Activated T-helper 1 cell treated with anti-CD3 and anti-CD28 coated beads, Interleukin-12 subunit alpha, Interleukin-12 subunit beta, Interleukin-2, Interleukin-4 antibody, amounts not matched to agents 30 ng/mL and 10 ng/mL and 1 ng/mL, durations not matched to agents 14 hours and 24 hours and 36 hours (primary cell): ENCODE results near the gene LTB4R2. TPM values are rescaled to one million over a fixed set of nuclear protein-coding genes. Genes with fewer than 3 reads are reported as not detected.

Source experiments
- DNase-seq: peaks from one replicate; pipeline ENCODE4 v3.0.0; 2021; ENCODE audit warnings: low spot score
- H3K27ac Mint-ChIP-seq: one replicate; pipeline ENCODE4 v1.8.0; 2021; ENCODE audit warnings: mild to moderate bottlenecking, mixed read lengths
- H3K27me3 Mint-ChIP-seq: one replicate; pipeline ENCODE4 v1.8.0; 2022; ENCODE audit warnings: mild to moderate bottlenecking, moderate library complexity, mixed read lengths; ENCODE audit not compliant: insufficient read depth
- H3K36me3 Mint-ChIP-seq: one replicate; pipeline ENCODE4 v1.8.0; 2021; ENCODE audit warnings: low read depth, mixed read lengths
- H3K4me1 Mint-ChIP-seq: one replicate; pipeline ENCODE4 v1.8.0; 2021; ENCODE audit warnings: low read depth, mixed read lengths
- H3K4me3 Mint-ChIP-seq: one replicate; pipeline ENCODE4 v1.8.0; 2021; ENCODE audit warnings: mild to moderate bottlenecking, moderate library complexity, mixed read lengths
- H3K9me3 Mint-ChIP-seq: one replicate; pipeline ENCODE4 v1.8.0; 2021; ENCODE audit warnings: mixed read lengths
- intact Hi-C: fragments of 100-400 bp; cut with micrococcal nuclease; formaldehyde crosslinking; loops from one replicate; pipeline ENCODE4 v1.15.1; 2024
- total RNA-seq: library from RNA; stranded (reverse); gene quantifications from 2 replicates; pipeline ENCODE4 v1.2.3, GENCODE V29; 2022

LTB4R2 gene
- total RNA-seq, 1 donor from 2014 or later, result 8.9 TPM

DNA sequence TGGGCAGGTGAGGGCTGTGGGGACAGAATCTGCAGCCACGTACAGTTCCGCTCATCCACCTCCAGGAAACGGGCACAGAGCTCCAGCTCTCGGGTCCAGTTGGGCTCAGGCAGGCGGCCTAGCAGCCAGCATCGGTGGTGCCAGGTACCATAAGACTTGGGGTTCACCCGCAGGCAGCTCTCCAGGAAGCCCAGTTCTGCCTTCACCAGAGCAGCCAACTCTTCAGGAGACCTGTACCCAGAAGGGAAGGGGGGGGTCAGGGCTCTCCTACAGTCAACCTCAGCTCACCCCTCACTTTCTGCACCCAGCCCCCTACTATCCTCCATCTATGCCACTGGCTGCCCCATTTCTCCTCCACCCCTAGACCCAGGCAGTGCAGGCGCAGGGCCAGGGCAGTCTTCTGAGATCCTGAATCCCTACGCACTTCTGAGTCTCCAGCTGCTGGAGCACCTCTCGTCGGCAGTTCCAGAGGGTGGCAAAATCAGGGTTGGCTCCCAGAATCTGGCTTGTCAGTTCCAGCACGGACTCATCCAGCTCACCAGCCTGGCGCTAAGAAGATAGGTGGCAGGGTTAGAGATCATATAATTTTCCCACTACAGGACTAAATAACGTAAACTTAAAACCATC is 39.9 kb upstream of the LTB4R2 start:
- Mint-ChIP-seq H3K36me3 (peaks cover 14% of the 10 kb centered on the region), H3K9me3 (no peaks in the 10 kb centered on the region), H3K27me3 (no peaks in the 10 kb centered on the region), H3K27ac (no peak overlapping the region), H3K4me3 (peak overlapping the region; percentile 93), H3K4me1 (peaks cover 49% of the 10 kb centered on the region)
- DNase-seq, result no peak
- intact Hi-C loops, result no loop called here

DNA sequence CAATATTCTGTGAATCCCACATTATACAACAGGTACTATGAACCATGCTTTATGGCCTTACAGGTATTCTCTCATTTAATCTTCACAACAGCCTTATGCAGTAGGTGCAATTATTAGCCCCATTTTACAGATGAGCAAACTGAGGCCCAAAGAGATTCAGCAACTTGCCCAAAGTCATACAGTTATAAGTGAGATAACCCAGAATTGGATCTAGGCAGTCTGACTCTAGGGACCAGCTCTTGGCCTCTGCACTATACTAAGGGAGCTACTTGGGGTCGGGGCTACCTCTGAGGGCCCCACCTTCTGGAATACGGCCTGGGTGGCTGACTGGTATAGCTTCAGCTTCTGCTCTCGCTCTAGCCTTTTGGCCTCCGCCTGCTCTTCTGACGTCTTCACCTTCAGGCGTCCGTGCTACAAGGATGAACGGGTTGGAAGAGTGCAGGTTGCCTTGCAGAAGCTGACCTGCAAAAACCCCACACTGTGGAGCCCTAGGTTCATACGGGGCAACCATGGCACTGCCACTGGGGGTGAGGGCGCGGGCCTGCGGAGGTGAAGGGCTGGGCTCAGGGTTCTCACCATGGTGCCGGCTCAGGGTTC is 39.3 kb upstream of the LTB4R2 start:
- H3K27ac Mint-ChIP-seq, result peak overlapping the region; percentile 96
- H3K36me3 Mint-ChIP-seq, result peaks cover 14% of the 10 kb centered on the region
- H3K4me1 Mint-ChIP-seq, result peaks cover 52% of the 10 kb centered on the region
- intact Hi-C loops, result loop anchor here (1.0 kb wide), 8 partner anchors 28 to 172 kb away; partner anchors contain the start of genes CHMP4A, DHRS1, GMPR2 and IPO4
- peak overlapping the region; percentile 93 for H3K4me3 Mint-ChIP-seq
- no peaks in the 10 kb centered on the region for H3K27me3 Mint-ChIP-seq
- no peak for DNase-seq
- H3K9me3 Mint-ChIP-seq, result no peaks in the 10 kb centered on the region

DNA sequence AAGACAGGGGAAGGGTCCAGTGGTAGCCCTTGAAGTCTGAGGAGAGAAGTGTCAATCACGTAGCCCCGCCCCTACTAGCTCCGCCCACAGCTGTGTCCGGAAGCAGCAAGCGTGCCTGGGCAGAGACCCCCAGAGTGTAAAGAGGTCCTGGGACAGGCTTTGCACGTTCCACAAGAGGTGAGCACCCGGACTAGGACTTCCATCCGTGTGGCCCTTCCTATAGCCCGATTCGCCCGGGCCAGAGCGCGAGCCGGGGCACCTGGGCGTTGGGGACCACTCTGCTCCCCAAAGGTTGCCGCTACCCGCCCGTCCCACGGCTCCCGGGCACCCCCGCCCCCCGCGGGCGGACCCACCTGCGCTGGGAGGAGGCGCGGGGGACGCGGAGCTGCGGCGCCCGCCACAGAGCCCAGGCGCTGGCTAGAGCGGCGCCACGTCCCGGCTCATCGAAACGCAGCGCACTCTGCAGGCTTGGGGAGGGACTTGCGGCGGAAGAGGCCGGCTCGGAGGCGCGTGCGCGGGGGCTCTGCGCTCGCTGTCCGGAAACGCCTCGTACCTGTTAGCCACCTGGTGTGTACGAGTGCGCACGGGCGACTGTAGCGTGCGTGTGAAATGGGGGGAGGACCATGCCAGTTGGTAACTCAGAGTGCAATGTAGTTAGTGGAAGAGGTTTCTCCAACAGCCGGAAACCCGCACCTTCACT is 38.7 kb upstream of the LTB4R2 start, which contains the start of gene RABGGTA:
RABGGTA (minus strand) TSS at position 464 of the 700 bp plus-strand sequence. CDS start 482 bp downstream, outside the sequence.
- DNase-seq, result peak; percentile 87
- Mint-ChIP-seq H3K27me3 (no peaks in the 10 kb centered on the region), H3K4me1 (peaks cover 52% of the 10 kb centered on the region), H3K27ac (peak within 1 kb of the TSS; percentile 96), H3K4me3 (peak within 1 kb of the TSS; percentile 93), H3K36me3 (peaks cover 12% of the 10 kb centered on the region), H3K9me3 (no peaks in the 10 kb centered on the region)
- intact Hi-C loops, result loop anchor here (1.0 kb wide), 8 partner anchors 28 to 171 kb away; partner anchors contain the start of genes CHMP4A, DHRS1, GMPR2 and IPO4

DNA sequence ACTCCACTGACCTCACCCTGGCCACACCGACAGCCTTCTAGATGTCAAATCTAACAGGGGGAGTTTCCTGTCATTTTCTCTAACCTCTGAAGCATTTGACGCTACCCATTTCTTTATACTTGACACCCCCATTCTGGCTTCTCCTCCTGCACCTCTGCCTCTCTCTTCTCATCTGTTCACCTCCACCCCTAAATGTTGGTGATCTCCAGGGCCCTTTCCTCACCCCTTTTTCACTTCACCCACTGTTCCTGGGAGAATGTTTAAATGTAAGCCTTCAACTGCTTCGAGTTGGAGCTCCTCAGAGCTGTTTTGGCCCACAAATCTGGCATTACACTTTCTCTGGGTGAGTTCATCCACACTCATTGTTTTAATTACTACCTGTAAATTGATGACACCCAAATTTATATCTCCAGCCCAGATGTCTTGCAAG is 38.1 kb upstream of the LTB4R2 start:
- H3K36me3 Mint-ChIP-seq, result peaks cover 6% of the 10 kb centered on the region
- intact Hi-C loops, result loop anchor here (1.0 kb wide), 8 partner anchors 27 to 170 kb away; partner anchors contain the start of genes CHMP4A, DHRS1, GMPR2 and IPO4
- no peak for DNase-seq
- no peaks in the 10 kb centered on the region for H3K9me3 Mint-ChIP-seq
- H3K27ac Mint-ChIP-seq, result peak overlapping the region; percentile 86
- peak overlapping the region; percentile 93 for H3K4me3 Mint-ChIP-seq
- H3K4me1 Mint-ChIP-seq, result peaks cover 52% of the 10 kb centered on the region
- H3K27me3 Mint-ChIP-seq, result no peaks in the 10 kb centered on the region

DNA sequence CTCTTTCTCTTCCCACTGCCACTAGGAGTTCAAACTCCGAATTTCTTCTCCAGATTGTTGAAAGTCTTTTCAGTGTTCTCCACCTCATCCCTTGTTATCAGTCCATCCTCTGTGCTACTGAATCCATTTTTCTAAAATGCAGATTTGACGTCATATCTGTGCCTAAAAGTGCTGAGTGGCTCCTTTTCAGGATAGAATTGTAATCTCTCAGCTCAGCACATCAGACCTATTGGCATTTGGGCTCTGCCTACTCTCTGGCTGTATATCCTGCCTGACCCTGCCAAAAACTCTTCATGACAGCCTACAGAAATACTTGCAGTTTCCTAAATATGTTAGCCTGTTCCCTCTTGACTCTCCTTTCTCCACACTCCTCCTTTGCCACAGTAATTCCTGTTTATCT is 37.5 kb upstream of the LTB4R2 start:
- Mint-ChIP-seq H3K27me3 (no peaks in the 10 kb centered on the region), H3K36me3 (no peaks in the 10 kb centered on the region), H3K9me3 (no peaks in the 10 kb centered on the region), H3K27ac (peak overlapping the region; percentile 86), H3K4me1 (peaks cover 46% of the 10 kb centered on the region), H3K4me3 (peak overlapping the region; percentile 93)
- no peak for DNase-seq
- intact Hi-C loops, result no loop called here

DNA sequence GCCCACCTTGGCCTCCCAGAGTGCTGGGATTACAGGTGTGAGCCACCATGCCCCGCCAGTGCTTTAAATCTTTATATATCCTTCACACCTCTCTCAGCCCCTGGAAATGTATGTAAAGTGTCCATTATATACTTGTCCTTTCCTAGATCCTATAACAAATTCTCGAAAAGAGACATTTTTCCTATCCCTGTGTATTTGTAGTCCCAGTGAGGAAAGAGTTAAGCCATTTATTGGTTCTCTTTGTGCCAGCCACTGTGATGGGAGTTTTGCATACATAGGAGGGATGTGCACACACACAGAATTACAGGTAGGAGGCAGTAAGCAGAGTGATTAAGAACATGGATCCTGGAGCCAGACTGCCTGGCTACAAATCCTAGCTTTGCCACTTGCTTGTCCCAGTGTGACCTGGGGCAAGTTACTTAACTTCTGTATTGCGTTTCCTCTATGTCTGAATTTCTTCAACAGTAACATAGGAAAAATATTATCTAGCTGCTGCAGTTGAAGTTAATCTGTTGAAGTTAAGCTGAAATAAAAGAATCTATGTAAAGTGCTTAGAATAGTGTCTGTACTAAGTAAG is 36.4 kb upstream of the LTB4R2 start:
- intact Hi-C loops, result no loop called here
- Mint-ChIP-seq H3K36me3 (peaks cover 3% of the 10 kb centered on the region), H3K4me1 (peaks cover 55% of the 10 kb centered on the region), H3K9me3 (no peaks in the 10 kb centered on the region), H3K4me3 (peak overlapping the region; percentile 42), H3K27me3 (no peaks in the 10 kb centered on the region), H3K27ac (peak overlapping the region; percentile 82)
- DNase-seq, result no peak

DNA sequence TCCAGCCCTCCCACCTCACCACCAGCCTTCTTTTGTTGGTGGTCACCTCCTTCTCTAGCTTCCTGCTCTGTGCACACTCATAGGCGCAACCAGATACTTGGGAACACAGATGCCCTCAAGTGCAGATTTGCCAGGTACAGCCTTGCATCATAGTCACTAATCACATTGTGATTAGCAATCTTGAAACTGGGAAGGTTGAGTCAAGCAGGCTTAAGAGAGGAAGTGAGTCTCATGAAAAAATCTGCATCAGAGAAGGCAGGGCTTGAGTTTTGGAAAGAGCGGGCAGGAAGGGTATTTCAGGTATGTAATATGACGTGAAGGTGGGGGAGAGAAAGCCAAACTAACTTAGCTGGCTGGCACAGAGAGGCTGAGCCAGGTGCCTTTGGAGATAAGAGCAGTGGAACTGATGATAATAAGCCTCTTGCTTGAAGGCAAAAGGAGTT is 35.8 kb upstream of the LTB4R2 start:
- intact Hi-C loops, result loop anchor here (1.0 kb wide), 1 partner anchor 15 kb away; no protein-coding TSS in a partner anchor
- Mint-ChIP-seq H3K4me3 (peak overlapping the region; percentile 11), H3K4me1 (peaks cover 61% of the 10 kb centered on the region), H3K9me3 (no peaks in the 10 kb centered on the region), H3K27me3 (no peaks in the 10 kb centered on the region), H3K36me3 (peaks cover 6% of the 10 kb centered on the region), H3K27ac (peak overlapping the region; percentile 82)
- DNase-seq, result peak; percentile 45

DNA sequence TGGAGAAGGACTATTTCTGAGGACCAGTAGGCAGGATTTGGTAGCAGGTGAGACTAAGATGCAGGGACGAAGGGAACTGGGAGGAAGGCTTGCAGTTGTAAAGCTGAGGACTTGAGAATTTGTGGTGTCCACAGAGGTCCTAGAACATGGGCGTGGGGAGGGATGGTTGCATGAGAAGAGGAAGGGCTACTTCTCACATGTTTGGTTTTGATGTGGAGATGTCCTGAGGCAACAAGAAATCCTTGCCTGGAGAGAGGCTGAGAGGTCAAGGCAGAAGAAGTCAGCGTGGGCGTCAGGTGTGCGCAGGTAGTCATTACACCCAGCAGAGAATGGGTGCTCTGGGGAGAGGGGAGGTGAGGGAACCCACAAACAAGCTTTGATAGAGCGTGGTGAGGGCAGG is 32.9 kb upstream of the LTB4R2 start:
- H3K4me1 Mint-ChIP-seq, result peaks cover 58% of the 10 kb centered on the region
- H3K36me3 Mint-ChIP-seq, result peaks cover 6% of the 10 kb centered on the region
- no peak overlapping the region for H3K4me3 Mint-ChIP-seq
- no peak overlapping the region for H3K27ac Mint-ChIP-seq
- H3K27me3 Mint-ChIP-seq, result no peaks in the 10 kb centered on the region
- intact Hi-C loops, result no loop called here
- no peaks in the 10 kb centered on the region for H3K9me3 Mint-ChIP-seq
- DNase-seq, result no peak

DNA sequence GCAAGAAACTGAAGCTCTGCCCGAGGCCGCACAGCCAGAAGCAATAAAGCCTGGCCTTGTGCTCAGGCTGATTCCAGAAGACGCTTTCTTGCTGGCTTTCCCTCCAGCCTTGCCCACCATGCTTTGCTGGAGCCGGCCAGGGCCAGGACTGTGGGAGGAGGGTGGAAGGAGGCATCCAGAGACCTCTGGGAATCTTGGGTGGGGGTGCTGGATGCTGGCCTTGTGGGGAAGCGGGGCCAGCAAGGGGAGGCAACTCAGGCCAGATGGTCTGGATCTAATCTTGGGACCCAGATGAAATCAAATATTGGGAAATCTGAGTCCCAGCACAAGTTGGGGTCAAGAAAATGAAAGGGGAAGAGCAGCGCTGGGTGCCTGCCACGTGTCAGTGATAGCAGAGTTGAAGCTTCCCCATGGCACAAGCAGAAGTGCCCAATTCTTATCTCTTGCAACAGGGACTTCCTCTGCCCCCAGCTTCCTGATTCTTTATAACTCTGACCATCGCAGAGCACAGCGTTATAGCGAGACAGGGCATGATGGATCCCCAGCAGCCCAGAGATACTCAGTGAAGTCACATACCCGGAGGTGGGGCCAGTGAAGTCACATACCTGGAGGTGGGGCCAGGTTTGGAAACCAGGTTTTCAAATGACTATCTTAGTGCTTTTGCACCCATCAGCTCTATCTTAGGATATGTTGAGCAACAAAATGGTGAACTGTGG is 32.2 kb upstream of the LTB4R2 start:
- Mint-ChIP-seq H3K4me3 (no peak overlapping the region), H3K36me3 (peaks cover 6% of the 10 kb centered on the region), H3K27ac (no peak overlapping the region), H3K27me3 (no peaks in the 10 kb centered on the region), H3K4me1 (peaks cover 51% of the 10 kb centered on the region), H3K9me3 (no peaks in the 10 kb centered on the region)
- intact Hi-C loops, result no loop called here
- DNase-seq, result no peak

DNA sequence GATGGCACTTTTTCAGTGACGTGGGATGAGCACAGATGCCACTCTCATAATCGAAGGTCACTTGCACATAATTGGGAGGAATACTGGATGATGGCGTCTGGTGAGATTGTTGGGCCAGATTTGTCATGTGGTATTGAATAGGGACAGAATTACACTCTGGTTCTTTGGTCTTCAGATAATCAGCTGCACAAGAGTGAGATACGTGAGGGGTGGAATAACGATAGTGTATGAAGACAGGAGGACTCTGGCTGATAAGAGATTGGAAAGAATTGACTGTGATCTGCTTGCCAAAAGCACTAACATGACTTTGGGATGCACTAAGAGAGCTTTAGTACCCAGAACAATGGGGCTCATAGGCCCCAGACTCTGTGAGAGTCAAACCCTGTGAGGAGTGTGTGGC is 31.5 kb upstream of the LTB4R2 start:
- no peak for DNase-seq
- Mint-ChIP-seq H3K4me3 (peak overlapping the region; percentile 35), H3K36me3 (peaks cover 6% of the 10 kb centered on the region), H3K9me3 (no peaks in the 10 kb centered on the region), H3K27ac (peak overlapping the region; percentile 65), H3K27me3 (peaks cover under 1% of the 10 kb centered on the region), H3K4me1 (peaks cover 46% of the 10 kb centered on the region)
- intact Hi-C loops, result no loop called here

DNA sequence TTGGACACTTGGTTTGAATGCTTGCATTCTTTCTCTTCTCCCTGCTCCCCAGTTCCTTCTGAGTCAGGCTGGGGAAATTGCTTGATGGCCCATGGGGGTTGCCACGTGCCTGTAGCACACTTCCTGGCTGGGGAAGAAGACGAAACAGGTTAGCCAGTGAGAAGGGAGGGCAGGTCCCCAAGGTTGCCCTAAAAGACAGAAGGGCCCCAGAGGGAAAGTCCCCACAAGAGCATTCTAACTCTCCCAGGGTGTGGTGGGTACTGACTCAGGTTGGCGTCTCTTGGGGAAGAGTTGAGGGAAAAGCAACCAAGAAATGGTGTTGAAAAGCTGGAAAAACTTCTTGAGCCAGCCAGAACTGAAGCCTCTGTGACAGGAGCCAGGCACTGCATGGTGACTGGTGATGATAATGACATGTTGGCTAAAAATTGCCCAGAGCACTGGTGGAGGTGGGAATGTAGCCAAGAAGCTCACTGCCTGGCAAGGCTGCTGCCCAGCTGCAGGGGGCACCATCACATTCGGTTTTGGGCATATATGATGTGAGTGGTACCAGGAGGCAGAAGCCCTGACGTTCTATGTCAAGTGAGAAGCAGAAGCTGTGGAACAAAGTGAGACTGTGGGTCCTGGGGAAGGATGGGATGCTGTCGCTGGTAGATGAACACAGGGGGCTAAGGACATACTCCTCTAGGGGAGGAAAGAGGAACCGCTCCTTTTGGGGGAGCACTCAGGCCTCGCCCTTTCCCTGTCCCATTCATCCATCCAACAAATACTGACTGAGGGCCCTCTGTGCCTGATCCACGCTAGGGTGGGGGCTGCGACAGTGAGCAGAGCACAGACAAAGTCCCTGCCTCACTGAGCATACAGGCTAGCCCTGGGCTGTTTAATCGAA is 30.4 kb upstream of the LTB4R2 start:
- Mint-ChIP-seq H3K9me3 (no peaks in the 10 kb centered on the region), H3K4me1 (peaks cover 35% of the 10 kb centered on the region), H3K4me3 (no peak overlapping the region), H3K36me3 (peaks cover 6% of the 10 kb centered on the region), H3K27ac (peak overlapping the region; percentile 72), H3K27me3 (peaks cover 5% of the 10 kb centered on the region)
- intact Hi-C loops, result loop anchor here (1.0 kb wide), 2 partner anchors 10 to 17 kb away; no protein-coding TSS in a partner anchor
- DNase-seq, result peak; percentile 30
